ENCODE data around the gene CD79A. TPM values are rescaled to one million over a fixed set of nuclear protein-coding genes. Genes with fewer than 3 reads are reported as not detected.

The CD79A gene
- polyA plus RNA-seq, 1 donor = 0.63 TPM

- DNase-seq = no peak
Observed at GRCh38 chr19:41920882-41921576, 44.0 kb downstream of the CD79A start.

GRCh38 chr19:41921577-41922576 lies 44.8 kb downstream of the CD79A start:
- no peak for DNase-seq

- DNase-seq = no peak
Observed at GRCh38 chr19:41922585-41922984, 45.5 kb downstream of the CD79A start.

- DNase-seq = no peak
Observed at GRCh38 chr19:41923045-41923788, 46.1 kb downstream of the CD79A start.

GRCh38 chr19:41924151-41925145 lies 47.4 kb downstream of the CD79A start:
- DNase-seq = no peak

GRCh38 chr19:41925208-41926003 lies 48.3 kb downstream of the CD79A start:
- DNase-seq = no peak

- DNase-seq = no peak
Observed at GRCh38 chr19:41926028-41926762, 49.1 kb downstream of the CD79A start.

- DNase-seq = no peak
Observed at GRCh38 chr19:41926763-41927496, 49.9 kb downstream of the CD79A start.

GRCh38 chr19:41927497-41928192 lies 50.6 kb downstream of the CD79A start:
- no peak for DNase-seq

GRCh38 chr19:41928221-41928683 lies 51.2 kb downstream of the CD79A start, which contains the start of gene ERFL:
TSS of gene ERFL (minus strand) at chr19:41928449. CDS start at chr19:41912919, 15,530 bp downstream.
- DNase-seq = no peak

- DNase-seq = no peak
Observed at GRCh38 chr19:41928754-41929535, 51.9 kb downstream of the CD79A start.

GRCh38 chr19:41929536-41930071 lies 52.5 kb downstream of the CD79A start:
- DNase-seq = no peak

GRCh38 chr19:41930322-41930722 lies 53.2 kb downstream of the CD79A start:
- no peak for DNase-seq
